NCI-H82 (cell line): ENCODE results near the gene TMEM271.
A peak's percentile ranks its signal among the peaks of the same experiment; 100 is the strongest.
"Not testable (repeated sequence)": the region's sequence is repeated elsewhere in the genome, so short reads cannot be mapped to it uniquely, and the experiment has no call there.

Experiments used
- DNase-seq: peaks from one replicate; lab custom pipeline; 2025; lab: John Stamatoyannopoulos, UW

Gene TMEM271

DNA sequence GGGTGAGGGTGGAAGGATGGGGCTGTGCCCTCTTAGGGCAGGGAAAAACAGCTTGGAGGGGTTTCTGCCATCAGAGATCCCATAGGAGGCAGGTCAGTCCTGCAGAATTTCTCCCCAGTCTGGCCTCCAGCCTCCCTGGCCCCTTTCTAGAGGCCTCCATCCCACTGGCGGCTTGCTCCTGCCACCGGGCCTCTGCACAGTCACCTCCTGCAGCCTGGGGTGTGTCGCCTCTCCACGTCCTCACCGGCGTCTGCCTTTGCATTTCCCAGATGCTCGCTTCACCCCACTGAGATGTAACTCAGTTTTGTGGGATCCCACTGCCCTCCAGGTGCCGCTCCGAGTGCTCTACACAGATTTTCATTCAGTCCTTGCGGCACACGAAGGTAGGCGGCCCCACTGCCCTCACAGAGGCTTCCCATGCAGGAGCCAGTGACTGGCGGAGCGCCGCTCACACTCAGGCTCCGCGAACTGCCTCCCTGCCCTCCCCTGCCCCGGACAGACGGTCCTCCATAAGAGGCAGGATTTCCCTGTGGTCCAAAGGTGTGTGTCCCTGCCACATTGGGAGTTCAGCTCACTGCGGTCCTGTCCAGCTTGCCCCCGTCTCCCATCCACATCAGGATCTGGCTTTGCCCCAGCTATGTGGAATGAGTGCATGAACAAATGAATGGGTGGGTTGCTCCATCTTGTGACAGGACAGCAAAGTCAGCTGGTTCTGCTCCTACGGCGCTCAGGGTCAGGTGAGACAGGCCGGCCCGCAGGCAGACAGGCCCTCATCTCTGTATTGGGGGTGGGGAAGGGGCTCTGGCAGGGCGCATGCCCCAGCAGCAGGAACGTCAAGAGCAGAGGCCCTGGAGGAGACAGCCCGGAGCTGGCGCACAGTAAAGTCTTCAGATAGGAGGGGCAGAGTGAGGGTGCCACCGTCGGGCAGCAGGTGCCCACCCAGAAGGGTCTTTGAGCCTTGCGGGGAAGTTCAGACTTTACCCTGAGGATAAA is 2.7 kb upstream of the TMEM271 start:
- DNase-seq = no peak

DNA sequence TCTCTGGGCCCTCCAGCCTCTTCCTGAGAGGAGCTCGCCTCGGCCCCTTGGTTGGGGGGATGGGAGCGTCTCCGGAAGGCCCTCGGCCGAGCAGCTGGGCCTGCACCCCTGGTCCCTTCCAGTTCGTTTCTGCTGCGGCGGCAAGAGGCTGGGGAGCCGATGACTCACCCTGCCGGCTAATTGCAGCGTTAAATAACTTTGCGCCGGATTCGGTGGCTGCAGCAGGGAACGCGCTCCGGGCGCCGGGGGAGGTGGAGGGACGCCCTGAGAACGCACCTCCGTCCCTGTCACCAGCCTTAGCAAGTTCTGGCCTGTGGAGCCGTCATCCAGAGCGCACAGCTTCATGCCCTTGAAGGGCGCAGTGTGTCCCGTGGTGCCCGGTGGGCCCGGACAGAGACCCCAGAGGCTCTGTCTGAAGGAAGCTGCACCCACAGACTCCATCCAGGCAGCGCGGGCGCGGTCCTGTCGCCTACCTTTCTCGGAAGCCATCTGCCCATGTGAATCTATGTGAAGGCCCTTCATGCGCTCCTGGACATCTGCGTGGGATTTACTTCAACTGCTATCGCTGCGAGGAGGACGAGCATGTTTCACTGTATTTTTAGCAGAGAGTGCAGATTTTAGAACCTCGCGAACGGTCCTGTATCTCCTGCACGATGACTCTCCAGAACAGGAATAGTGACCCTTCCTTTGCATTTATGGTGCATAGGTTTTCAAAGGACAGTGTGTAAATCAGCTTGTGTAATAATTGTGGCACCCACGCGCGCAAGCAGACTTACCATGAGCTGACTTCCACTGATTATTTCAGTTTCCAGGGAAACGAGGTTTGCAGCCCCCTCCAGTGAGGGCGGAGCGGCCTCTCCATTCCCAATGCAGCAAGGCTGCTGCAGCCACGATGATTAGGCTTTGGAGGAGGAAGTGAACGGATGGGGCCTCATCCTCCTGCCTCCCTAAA is 1.7 kb upstream of the TMEM271 start:
- DNase-seq = peak; percentile 30

DNA sequence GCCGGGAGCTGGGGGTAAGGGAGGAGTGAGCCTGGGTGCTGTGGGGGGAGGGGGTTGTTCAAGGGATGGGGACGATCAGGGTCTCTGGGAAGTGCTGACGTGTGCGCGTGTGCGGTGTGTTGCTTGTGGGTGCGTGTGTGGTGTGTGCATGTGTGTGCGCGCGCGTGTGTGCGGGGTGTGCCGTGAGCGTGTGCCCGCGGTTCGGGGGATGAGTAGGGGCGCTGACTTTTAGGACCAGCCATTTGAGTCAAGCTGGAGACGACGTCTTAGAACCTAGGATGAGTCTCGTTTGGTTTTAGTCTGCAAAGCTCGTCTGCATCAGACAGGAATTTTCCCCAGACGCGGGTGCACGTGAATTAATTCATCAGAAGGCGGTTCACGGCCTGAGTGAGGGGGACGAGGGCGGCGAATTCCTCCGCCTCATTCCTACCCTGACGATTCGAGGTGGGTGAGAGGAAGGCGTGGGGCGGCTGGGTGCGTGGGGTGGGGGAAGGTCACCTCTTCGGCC is 950 bp upstream of the TMEM271 start:
- peak; percentile 15 for DNase-seq

DNA sequence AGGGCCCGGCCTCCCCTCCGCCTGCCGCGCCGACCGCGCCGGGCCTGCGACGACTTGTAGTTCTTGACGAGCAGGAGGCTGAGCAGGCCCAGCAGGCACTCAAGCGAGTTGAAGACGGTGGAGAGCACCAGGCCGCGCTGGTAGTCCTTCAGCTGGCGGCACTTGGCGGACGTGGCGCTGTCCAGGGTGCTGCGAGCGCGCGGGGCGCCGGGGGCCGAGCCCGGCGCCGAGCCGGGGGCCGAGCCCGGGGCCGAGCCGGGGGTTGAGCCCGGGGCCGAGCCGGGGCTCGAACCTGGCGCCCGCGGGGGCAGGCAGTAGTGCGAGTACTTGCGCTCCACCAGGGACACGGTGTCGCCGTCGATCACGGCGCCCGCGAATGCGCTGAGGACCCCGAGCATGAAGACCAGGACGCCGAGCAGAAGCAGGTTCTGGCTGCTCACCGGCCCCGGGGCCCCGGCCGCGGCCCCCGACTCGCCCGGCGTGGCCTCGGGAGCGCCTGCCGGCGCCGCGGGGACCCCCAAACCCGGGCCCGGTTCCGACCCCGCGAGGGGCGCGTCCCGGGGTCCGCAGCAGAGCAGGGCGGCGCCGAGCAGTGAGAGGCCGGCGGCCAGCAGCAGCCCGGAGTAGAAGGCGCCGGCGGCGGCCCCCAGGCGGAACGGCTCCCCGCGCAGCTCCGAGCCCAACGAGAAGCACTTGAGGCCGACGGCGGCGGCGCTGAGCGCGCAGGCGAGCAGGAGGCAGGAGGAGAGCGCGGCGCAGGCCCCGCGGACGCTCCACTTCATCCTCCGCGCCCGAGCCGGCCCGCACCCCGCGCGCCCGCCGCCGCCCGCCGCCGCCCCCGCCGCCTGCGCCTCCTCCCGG is 584 bp downstream of the TMEM271 start:
- DNase-seq = peak; percentile 18

DNA sequence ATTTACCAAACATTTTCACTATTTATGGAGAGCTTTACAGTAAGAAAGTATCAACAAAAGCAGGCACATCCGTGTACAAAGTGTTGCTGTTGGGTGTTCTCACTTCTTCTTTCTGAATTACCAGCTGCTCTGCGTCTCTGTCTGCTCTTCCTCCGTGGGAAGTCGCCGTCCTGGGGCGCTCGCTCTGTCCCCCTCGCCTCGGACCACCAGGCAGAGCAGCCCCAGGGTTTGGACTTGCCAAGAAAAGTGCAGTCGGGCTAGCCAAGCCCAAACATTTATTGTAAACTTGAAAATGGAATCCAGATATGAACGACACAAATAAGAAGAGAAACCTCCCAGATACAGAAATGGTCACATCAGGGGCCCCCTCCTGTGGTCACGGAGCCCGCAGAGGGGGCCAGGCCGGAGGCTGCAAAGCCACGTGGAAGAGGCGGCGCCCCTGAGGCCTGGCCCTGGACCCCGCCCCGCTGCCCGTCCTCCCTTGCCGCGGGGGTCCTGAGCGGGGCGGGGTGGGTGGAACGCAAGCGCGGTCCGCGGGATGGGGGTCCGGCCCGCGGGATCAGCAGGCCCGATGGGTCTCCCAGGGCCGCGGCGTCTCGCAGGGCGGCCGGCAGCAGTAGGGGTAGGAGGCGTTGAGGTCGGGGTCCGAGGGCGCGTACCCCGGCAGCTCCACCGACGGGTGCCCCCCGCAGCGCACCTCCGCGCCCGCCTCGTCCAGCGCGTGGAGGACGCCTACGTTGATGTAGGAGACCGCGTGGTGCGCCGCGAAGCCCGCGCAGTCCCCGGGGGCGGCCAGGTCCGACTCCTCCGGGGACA is 1.5 kb downstream of the TMEM271 start:
- DNase-seq = no peak

DNA sequence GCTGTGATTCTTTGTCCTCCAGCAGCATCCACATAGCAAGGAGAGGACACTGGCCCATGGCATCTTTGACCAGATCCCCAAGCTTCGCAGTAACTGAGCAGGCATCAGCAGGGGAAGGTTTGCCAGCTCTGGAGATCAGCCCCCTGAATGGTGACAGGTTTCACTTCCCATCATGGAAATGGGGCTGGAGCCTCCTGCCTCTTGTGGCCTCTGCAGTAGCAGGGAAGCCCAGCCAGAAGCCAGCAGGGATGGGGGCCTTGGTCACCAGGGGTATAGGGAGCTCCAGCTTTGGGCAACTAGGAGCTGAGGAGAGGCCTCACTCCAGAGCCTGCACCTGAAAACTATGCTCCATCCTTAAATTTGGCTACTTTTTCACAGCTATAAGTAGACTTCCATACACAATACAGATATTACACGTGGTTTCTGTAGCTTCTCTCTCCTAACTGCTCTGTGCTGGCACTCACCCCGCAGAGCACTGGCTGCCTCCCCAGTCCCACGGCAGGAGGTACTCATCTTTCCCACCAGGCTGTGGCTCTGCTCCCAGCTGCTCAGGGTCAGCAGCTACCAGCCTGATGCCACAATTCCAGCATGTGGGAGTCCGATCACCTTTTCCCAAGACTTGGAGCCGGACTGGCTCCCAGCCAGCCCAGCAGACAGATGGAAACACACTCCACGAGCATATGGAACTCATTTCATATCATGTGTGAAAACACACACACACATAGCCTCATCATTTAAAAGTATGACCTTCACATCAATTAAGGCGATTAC is 2.8 kb downstream of the TMEM271 start:
- no peak for DNase-seq

DNA sequence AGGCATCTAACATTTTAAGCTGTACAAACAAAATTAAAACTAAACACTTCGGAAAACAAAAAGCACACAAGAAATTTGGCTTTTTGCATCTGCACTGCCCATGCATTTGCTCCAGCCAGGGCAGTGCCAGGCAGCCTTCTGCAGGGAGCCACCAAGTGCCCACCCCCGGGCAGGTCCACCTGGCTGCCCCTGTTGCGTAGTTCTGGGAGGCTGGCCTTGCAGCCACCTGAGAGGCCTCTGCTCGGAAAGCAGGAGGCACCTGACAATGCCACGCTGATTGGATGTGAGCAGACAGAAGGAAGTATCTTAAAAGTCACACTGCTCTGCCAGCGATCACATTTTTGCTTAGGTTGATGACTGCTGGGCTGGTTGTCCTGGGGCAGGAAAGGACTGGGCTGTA is 3.5 kb downstream of the TMEM271 start:
- DNase-seq = no peak

DNA sequence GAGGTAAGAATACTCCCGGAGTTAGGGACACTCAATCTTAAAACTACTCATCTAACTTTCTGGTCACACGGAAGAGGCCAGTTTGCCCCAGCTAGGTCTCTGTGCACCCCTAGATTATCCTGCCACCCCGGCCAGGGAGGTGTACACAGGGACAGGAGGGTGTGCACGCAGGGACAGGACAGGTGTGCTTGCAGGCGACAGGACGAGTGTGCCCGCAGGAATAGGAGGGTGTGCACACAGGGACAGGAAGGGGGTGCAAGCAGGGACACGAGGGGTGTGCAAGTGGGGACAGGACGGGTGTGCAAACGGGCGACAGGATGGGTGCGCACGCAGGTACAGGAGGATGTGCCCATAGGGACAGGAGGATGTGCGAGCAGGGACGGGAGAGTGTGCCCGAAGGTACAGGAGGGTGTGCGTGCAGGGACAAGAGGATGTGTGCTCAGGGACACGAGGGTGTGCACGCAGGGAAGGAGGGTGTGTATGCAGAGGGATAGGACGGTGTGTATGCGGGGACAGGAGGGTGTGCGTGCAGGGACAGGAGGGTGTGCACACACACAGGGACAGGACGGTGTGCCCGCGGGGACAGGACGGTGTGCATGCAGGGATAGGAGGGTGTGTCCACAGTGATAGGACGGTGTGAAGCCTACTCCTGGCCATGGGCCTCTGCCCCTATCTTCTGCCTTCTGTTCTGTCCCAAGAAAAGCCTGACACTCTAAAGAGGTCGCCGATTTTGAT is 4.1 kb downstream of the TMEM271 start:
- no peak for DNase-seq

DNA sequence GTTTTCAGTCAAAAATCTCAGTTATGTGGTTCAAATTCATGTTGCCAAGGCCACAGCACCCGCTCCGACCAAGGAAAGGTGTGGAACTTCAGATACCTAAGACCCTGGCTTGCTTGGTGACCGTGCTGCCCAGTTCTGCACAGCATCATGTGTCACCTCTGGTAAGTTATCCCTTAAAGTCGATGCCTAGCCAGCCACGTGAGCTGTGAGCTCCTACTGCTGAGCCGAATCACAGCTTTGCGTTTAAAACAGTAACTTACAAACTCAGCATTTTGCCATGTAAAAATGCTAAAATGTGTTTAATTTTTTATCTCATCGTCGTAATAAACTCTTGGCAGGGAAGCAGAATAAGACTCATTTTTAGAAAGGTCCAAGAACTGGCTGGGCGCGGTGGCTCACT is 5.3 kb downstream of the TMEM271 start:
- DNase-seq = no peak

DNA sequence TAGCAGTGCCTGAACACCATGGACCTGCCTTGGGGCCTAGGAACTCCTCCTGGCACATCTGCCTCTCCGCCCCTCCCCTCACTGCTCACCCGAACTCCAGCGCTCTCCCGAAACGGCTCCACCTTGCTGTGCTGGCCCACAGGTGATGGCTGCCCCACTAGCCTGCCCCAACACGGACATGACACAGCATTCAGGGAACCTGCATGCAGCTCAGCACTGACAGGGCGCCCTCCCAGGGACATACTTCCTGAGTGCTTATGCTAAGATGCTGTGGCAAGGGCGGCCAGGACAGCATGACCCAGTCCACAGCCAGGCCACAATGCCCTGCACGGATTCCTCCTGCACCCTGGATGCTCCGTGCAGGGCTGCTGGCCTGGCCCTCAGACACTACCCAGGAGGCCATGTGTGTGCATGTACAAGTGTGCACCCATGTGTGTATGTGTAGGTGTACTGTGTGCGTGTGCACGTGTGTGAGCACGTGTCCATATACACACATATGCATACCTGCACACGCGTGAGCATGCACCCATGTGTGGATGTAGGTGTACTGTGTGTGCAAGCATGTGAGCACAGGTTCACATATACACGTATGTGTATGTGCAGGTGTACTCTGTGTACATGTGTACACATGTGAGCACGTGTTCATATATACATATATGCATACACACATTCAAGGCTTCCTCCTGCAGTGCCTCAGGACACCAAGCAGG is 6.0 kb downstream of the TMEM271 start:
- no peak for DNase-seq

DNA sequence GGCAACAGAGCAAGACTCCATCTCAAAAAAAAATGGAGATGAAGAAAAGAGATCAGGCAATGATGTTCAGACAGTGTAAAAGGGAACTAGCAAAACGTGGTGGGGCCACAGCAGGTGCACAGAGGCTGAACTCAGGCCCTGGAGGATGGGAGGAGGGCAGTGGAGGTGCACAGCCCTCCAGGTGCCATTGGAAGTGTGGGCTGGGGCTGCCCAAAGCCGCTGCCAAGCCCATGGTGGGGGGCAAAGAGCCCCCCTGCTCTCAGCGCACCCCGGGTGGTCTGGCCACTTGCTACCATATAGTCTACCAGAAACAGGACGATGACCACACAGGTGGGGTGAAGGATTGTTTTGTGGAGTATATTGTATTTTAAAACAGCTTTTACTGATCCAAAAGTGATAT is 7.1 kb downstream of the TMEM271 start:
- no peak for DNase-seq

DNA sequence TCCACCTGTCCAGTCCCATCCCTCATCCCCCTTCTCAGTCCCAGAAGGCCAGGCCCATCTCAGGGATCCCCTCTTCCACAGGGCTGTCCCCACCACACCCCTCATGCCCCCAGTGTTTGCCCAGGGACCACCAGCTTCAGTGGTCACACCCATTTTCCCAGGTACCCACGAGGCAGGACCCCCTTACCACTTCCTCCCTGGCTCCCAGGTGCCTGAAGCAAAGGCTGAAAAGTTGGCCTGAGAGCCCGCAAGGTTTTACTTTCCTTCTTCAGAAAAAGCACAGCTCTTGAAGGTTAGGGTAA is 7.8 kb downstream of the TMEM271 start:
- DNase-seq = no peak

DNA sequence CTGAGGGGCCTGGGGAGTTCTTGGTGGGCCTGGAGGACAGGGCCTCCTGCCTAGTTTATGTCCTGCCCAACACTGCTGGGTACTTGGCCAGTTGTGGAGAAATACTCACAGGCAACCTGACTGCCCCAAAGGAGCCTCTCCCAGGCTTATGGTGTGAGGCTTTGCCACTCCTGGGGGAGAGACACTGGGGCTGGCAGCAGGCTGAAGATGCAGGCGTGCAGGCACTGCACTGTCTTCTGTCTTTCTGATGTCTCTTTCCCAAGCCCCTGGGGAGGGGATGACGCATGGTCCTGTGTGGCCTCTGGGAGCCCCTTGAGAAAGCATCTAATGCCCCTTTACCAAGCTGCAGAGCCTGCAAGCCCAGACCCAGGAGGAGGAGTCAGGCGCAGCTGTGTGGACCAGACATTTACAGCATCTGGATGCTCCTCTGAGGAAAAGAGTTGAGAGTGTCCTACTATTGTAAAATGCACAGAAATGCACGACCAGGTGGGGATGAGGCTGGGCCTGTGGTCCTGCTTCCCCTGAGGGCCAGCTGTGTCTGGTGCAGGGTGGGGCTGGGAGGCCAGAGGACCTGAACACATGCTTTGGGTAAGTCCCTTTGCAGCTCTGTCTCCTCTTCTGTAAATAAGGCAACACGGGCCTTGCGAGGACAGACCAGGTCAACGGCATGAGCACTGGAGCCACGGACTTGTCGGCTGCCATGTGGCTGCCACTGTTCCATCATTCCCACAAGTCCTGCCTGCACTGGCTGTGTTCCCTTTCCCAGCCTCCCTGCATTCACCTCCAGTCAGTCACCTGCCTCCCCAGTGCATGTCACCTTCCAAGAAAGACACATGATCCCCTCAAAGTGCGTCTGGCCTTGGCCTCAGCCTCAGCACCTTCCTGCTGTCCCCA is 8.4 kb downstream of the TMEM271 start:
- DNase-seq = no peak

DNA sequence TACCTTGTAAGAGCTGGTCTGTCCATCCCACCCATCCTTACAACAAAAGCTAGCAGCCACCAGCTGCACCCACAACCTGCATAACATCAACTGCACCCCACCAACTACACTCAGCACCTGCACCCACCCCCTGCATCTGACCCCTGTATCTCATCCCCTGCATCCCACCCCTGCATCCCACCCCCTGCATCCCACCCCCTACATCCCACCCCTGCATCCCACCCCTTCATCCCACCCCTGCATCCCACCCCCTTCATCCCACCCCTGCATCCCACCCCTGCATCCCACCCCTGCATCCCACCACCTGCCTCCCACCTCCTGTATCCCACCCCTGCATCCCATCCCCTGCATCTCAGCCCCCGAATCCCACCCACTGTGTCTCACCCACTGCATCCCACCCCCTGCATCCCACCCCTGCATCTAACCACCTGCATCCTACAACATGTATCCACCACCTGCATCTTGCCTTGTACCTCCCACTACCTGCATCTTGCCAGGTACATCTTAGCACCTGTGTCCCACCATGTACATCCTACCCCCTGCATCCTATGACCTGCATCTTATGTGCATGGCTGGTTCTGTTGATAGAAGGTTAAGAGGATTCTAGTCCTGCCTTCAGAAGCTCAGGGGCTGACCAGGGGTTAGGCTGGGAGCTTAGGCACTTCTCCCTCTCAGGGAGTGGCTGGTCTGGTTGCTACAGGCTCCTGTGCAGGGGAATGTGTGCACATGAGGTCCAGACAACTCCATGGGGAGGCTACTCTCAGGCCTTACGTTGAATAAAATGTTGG is 9.4 kb downstream of the TMEM271 start:
- DNase-seq = peak; percentile 8

DNA sequence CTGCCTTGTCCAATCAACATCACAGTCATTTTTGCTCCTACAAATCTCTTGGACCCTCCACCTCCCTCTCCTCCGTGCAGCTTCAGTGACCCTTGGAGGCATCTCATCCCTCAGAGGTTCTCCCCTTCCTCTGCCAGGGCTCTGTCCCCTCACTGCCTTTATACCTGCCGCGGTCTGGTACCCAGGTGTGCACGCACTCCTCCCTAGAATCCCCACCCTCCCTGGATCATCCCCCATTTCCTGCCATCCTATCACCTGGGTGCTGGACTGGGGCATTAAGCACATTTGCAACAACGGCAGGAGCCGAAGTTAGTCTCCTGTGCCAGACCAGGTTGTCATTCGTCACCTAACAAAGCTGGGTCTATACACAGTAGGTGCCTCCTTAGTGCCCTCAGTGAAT is 10.1 kb downstream of the TMEM271 start:
- DNase-seq = no peak

DNA sequence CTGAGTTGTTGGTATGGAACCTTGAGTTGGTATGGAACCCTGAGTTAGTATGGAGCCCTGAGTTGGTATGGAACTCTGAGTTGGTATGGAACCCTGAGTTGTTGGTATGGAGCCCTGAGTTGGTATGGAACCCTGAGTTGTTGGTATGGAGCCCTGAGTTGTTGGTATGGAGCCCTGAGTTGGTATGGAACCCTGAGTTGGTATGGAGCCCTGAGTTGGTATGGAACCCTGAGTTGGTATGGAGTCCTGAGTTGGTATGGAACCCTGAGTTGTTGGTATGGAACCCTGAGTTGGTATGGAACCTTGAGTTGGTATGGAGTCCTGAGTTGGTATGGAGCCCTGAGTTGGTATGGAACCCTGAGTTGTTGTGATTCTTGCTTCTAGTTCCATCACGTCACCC is 10.5 kb downstream of the TMEM271 start:
- DNase-seq = not testable (repeated sequence)

DNA sequence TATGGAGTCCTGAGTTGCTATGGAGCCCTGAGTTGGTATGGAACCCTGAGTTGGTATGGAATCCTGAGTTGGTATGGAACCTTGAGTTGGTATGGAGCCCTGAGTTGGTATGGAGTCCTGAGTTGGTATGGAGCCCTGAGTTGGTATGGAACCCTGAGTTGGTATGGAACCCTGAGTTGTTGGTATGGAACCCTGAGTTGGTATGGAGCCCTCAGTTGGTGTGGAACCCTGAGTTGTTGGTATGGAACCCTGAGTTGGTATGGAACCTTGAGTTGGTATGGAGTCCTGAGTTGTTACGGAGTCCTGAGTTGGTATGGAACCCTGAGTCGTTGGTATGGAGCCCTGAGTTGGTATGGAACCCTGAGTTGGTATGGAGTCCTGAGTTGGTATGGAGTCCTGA is 13.6 kb downstream of the TMEM271 start:
- not testable (repeated sequence) for DNase-seq
